Heart left ventricle (tissue), 13 donors: ENCODE measurements around the gene LMTK2.

ENCODE experiments used
- POLR2A ChIP-seq, 2 donors: fragments of 450-650 bp; IDR thresholded peaks; one replicate each; pipeline ENCODE4 v1.6.1; 2017; ENCODE audit warnings: antibody characterized with exemption in 2 of 2, mild to moderate bottlenecking in 2 of 2, moderate library complexity in 2 of 2
- TF ChIP-seq, protein P1 (sequence below), 12 donors: fragments of 200-600 bp; sonication (generic) in 4 of 12; IDR thresholded peaks; one replicate each; pipeline versions ENCODE4 v1.5.0 to v1.8.0; 2018 to 2022; ENCODE audit warnings: antibody characterized with exemption in 12 of 12, mild to moderate bottlenecking in 5 of 12
- donor health status: ischemic (EF 13 %, LVEDD 7.1; RV severe dilation, severe dysfunction).
- donor health status: DM: no; HTN: yes; CAD: no.
- donor health status: DM: no; HTN: no; CAD: no.
- donor health status: ischemic (EF 25% LVEDD 6.9; RV normal size, moderate dysfunction).
- donor health status: ischemic (EF 25% LVEDD 5.7; RV mildly dilated, moderate dysfunction).
- donor health status: ischemic (EF 35%, LVEDD 5.7; RV mildly dilated, moderate dysfunction).
- donor health status: nonischemic (EF 11% LVEDD 7.7; RV severe dilation, severe dysfunction).
- donor health status: DM: yes; HTN: yes; CAD: no.
- donor health status: PGD.
- donor health status: ischemic (EF 29% LVEDD 5.4; RV normal size, mild dysfunction).
- donor health status: nonischemic (EF 23%, LVEDD 6.1; RV moderate dilation, normal function).

DNA sequence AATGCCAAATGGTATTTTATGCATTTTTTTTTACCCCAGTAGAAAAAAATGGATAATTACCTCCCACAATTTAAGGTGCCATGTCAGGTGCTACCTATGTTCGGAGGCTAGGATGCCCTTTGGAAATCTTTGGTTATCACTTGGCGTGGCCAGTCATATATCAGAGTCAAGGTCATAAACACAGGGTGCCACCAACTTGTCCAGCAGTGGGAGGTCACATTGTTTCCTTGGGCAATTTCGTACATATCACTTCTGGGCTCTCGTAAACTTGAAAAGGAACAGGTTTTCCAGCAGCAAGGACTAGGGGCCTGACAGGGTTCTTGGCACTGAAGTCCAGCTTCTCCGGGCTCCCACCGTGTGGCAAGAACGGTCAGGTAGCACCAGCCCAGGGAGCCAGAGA, 56.6 kb downstream of the LMTK2 start:
- TF ChIP-seq, protein P1, sequence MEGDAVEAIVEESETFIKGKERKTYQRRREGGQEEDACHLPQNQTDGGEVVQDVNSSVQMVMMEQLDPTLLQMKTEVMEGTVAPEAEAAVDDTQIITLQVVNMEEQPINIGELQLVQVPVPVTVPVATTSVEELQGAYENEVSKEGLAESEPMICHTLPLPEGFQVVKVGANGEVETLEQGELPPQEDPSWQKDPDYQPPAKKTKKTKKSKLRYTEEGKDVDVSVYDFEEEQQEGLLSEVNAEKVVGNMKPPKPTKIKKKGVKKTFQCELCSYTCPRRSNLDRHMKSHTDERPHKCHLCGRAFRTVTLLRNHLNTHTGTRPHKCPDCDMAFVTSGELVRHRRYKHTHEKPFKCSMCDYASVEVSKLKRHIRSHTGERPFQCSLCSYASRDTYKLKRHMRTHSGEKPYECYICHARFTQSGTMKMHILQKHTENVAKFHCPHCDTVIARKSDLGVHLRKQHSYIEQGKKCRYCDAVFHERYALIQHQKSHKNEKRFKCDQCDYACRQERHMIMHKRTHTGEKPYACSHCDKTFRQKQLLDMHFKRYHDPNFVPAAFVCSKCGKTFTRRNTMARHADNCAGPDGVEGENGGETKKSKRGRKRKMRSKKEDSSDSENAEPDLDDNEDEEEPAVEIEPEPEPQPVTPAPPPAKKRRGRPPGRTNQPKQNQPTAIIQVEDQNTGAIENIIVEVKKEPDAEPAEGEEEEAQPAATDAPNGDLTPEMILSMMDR (IDR thresholded peaks at IDR 0.05): no peak
- TF ChIP-seq POLR2A (IDR thresholded peaks at IDR 0.05): no peak
